Left kidney (tissue), 2 donors: ENCODE results near the gene MACROH2A1. TPM values are rescaled to one million over a fixed set of nuclear protein-coding genes. Genes with fewer than 3 reads are reported as not detected.

Source experiments
- DNase-seq: peaks from one replicate; pipeline ENCODE4 v3.0.0-alpha.2; 2013
- polyA plus RNA-seq: library from polyadenylated mRNA; unstranded; fragments of 120-200 nt; gene quantifications from one replicate; pipeline ENCODE4 v1.2.1, GENCODE V29; 2013; ENCODE audit not compliant: insufficient read length

Gene MACROH2A1
- polyA plus RNA-seq, 1 donor, result 242 TPM

DNA sequence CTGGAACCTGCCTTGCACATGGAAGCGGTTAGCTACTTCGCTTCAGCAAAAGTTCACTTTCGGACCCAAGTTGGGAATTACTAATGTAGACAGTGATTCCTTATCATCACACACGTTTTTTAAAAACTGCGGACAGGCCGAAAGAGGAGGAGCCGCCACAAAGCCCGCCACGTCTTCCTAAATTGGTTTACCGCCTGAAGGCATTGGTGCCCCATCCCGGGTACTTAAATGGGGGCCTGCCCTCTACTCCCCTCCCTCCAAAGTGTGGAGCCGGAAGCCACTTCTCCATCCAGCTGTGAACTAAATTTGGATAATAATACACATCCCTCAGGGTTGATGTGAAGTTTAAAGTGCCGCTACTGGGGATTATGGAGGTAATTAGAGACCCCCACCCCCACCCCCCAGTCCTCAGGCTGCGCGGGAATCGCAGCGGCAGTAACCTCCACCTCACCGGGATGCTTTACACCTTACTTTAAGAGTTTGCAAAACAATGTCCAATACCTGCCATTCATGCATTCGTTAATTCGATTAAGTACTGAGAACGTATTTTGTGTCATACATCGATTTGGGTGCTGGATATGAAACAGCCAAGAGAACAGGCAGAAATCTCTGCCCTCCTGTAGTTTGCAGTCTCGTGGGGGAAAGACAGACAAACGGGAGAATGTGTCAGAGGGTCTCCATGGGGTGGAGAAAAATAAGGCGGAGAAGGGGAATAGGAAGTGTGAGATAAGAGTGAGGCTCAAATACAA, 937 bp upstream of the MACROH2A1 start:
- no peak for DNase-seq

GRCh38 chr5:135398160-135398854, 724 bp downstream of the MACROH2A1 start:
- no peak for DNase-seq

DNA sequence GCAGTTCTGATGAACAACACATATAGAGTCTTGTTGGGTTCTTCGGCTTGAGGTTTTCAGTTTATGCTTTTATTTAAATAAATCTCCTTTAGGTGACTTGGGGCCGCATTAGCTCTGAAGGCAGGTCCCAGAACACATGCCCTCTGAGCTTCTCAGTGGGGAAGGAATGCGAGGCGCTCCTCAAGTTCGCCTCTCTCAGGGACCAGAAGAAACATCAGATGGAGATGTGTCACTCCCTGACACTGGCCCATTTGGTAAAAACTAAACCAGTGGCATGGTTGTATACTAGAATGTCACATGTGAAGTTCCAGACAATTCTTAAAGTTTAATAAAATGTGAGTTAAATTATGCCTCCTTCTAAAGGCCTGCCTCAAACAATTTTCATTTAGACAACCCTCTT, 1.9 kb downstream of the MACROH2A1 start:
- no peak for DNase-seq

DNA sequence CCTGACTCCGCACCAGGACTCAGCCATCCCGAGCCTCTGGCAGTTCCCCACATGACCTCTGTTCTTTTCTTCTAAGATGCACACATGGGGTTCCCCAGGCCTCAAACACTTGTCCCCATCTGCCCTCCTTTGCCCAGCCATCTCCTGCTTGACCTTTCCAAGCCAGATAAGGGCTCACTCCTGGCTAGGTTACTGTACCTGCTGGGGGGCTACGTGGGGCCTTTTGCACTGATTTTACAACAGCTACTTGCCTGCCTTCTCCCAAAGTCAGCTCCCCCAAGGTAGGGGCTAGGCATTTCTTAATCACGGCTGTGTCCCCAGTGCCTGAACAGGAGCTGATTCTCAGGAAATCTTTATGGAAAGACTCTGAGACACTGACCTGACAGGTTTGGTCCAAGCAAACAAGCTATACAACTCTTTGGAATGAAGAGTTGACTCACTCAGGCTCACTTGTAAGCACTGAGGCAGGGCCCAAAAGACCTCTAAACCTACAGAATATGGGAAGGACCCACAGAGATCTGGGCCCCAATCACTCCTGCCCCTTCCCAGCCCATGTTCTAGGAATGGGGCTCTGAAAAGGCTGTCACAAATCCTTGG, 2.5 kb downstream of the MACROH2A1 start:
- no peak for DNase-seq

GRCh38 chr5:135395866-135396265, 3.2 kb downstream of the MACROH2A1 start:
- DNase-seq, result no peak

DNA sequence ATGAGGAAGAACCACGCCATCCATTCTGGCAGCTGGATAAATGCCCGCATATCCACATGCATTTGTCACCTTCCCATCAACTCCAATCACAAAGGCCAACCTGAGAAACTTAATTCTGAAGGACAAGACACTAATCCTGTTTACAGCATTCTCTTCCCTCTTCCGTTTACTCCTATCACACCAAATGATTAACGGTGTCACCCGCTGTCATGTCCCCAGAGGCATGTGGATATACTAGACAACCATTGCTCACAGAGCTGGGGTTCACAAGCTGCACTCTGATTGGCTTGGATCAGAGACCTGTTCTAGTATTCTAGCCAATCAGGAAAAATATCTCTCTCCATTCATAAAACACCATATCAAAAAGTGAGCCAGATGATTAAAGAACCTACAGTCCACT, 3.6 kb downstream of the MACROH2A1 start:
- no peak for DNase-seq

DNA sequence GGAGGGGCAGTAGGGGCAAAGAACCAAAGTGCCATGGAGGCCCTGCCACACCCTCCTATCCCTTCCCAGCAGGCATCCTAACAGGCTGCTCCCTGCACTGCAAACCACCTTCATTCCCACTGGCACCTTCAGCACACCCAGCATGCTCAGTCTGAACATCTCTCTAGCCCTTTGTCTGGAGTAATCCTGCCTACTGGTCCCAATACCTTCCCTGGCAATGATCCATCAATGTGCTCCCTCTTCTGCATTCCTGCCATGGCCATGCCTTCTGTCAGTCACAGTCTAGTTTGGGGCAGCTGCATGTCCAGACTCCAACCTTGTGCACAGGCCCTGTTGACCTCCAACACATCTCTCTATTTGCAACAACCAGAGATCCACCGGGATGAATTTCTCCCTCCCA, 4.9 kb downstream of the MACROH2A1 start:
- no peak for DNase-seq

DNA sequence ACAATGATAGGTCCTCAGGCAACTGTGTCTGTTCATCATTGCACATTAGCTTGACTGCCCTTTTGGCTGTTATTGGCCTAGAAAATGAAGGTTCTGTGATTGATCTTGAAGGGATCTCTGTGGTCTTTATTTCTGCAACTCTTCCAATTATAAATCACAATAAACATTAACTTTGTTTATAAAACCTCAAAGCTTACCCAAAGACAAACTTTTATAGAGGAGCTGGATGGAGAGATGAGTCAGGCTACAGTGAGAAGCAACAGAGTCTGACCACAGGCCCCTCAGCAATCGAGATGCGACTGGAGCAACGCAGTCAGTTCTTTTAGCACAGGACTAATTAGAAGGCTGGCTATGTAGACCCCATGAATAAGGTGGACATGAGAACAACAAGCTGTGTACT, 5.3 kb downstream of the MACROH2A1 start:
- DNase-seq, result no peak

DNA sequence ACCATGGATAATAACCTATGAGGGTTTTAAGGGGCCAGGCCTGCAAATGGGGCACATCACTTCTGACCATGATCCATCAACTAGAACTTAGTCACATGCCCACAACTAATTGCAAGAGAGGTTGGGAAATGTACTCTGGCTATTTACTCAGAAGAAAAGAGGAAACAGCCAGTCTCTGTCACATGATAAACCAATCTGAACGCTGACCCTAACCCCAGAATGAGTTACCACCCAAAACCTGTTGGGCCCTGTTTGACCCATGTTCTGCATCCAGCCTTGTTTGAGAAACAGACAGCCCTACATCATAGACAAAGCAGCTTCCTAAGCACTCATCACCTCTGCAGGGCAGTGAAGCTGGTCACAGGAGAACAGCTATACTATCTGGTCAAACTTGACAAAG, 5.8 kb downstream of the MACROH2A1 start:
- no peak for DNase-seq

GRCh38 chr5:135392256-135392655, 6.8 kb downstream of the MACROH2A1 start:
- no peak for DNase-seq

DNA sequence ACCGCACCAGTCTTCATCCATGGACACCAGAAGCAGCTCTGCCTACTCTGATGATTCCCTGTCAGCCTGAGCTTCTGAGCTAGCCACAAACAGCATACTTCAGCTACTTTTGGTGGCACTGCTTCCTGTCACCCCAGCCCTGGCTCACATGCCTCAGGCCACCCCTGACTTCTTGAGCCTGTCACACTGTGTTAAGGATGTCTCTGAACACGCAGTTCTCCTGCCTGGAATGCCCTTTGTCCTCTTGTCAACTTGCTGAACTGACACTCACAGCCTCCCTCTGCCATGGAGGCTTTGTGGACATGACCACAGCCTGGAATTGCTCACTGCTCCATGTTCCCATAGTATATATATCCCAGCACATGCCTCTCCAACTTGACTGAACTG, 7.2 kb downstream of the MACROH2A1 start:
- no peak for DNase-seq

GRCh38 chr5:135391116-135391868, 7.7 kb downstream of the MACROH2A1 start:
- DNase-seq, result no peak

- no peak for DNase-seq
These were observed 10.1 kb downstream of the MACROH2A1 start for GRCh38 chr5:135388860-135389435.

DNA sequence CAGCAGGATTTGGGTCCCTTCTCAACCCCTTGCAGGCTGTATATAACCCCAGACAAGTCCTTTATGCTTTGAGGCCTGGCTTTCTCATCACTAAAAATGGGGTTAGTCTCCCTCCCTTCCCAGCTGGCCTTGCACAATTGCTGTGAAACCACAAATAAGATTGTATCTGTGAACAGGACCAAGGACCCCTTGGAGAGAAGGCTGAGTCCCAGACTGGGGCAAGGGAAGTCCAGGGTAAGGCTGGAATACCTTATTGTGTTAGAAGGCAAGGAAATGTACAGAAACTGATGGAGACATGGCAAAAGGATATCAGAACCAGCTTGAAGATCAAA, 11.4 kb downstream of the MACROH2A1 start:
- DNase-seq, result no peak

DNA sequence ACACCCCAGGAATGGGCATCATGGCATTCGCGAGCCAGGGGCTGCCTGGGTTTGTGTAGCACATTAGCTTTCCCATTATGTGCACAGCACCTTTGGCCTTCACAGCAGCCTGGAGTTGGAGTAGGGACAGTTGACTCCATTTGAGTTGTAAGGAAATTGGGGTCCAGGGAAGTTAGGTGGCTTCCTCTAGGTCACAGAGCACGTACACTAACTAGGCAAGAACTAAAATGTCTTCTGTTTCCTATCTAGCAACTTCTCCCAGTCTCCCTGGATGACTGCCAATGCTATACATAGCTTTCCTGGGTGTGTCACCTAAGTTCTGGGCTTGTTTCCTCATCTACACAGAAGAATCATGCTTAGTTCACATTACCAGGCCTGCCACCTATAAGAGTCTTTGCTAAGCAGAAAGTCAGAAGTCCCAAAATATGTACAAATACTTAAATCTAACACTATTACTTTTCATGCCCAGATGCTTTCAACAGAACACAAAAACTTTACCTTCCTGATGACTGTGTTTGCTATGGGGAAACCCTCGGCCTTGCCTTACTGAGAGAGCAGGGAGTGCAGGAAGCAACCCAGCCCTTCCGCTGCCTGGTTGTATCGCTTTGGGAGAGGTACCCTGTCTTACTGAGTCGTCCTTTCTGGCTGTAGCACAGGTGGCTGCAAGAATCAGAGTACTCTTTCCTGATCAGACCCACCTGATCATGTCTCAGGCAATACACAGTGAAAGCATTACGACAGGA, 12.0 kb downstream of the MACROH2A1 start:
- no peak for DNase-seq

- DNase-seq, result no peak
These were observed 12.9 kb downstream of the MACROH2A1 start for GRCh38 chr5:135386096-135386495.

DNA sequence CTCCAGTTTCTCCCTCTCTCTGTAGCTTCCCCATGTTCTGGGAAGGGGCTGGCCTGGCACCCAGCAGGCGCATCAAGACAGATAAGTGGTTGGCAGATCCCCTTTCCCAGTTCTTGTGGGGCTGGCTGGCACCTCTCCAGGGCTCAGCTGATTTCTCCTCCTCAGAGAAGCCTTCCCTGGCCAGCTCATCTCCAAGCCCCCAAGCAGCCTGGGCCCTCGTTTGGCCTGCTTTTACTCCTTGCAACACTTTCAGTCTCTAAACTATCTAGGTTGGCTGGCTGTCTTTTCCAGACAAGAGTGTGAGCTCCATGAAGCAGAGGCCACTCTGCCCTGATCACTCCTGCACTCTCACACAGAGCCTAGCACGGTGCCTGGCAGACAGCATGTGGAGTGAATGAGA, 13.5 kb downstream of the MACROH2A1 start:
- no peak for DNase-seq

DNA sequence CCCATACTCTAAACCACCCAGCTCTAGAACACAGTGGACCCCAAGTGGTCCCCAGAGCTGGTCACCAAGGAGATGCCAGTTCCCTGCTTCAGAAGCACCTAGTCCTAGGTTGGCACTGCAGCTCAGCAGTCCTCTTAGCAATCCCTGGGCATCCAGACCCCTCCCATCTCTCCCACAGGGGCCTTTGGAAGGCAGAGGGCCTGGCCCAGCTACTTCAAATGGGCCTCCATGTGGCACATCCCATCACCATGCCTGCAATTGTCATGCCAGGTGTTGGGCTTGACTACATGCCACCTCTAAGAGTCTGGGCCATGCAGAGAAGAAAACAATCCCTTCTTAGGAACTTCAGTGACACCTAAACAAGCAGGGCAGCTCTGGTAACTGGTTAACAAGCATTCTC, 14.1 kb downstream of the MACROH2A1 start:
- no peak for DNase-seq

- no peak for DNase-seq
These were observed 15.1 kb downstream of the MACROH2A1 start for GRCh38 chr5:135383803-135384495.

DNA sequence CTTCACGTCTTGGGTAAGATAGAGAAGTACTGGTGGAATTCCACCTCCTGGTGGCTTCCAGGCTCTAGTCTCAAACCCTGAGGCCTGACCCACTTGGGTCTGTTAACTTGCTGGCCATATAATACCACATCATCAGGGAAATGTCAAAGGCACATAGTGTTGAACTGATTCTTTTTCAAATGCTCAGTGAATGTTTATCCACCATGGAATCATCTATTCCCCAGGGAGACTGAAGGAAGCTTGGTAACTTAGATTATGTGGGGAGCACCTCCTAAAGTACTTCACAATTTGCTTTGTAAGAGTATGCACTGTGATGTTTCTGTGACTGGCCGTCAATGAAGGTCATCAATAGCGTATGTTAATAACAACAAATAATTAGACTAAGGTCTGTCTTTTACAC, 16.1 kb downstream of the MACROH2A1 start:
- DNase-seq, result no peak

DNA sequence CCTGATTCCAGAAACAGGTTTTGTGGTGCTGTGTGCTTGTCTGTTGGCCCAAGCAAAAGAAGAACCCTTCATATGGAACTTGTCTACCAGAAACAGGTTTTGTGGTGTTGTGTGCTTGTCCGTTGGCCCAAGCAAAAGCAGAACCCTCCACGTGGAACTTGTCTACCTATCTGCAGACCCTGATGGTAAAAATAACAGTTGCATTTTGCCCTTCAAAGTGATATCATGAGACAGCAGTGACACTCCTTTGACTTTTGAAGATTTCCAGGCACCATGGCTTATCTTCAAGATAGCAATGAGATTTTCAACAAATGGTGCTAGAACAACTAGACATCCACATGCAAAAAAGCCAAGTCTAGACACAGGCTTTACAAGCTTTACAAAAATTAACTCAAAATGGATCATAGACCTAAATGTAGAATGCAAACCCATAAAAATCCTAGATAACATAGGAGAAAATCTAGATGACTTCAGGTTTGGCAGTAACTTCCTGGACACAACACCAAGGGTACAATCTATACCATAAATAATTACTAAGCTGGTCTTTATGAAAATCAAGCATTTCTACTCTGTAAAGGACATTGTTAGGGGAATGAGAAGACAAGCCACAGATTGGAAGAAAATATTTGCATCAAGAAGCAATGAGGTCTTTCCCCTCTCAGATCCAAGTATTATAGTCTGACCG, 16.8 kb downstream of the MACROH2A1 start:
- no peak for DNase-seq
